B cell (primary cell): Measurements from ENCODE around the gene DPYD. TPM values are rescaled to one million over a fixed set of nuclear protein-coding genes. Genes with fewer than 3 reads are reported as not detected.

Experiments
- ATAC-seq: fragments of 200-7000 bp; cut with Tn5 transposase; one replicate; pipeline ENCODE4 v1.10.0; 2021; ENCODE audit warnings: low read depth, mild to moderate bottlenecking, moderate number of reproducible peaks, moderate library complexity
- CTCF ChIA-PET: fragments of 350-600 bp; sonication (Branson Sonifier 250); formaldehyde crosslinking; loops from one replicate; lab custom pipeline; 2021; ENCODE audit warnings: antibody characterized with exemption, inconsistent platforms; lab: Charles Lee
- POLR2A ChIA-PET: fragments of 350-600 bp; sonication (Branson Sonifier 250); formaldehyde crosslinking; loops from one replicate; lab custom pipeline; 2021; ENCODE audit warnings: antibody characterized with exemption; lab: Charles Lee
- DNase-seq: peaks from one replicate; pipeline ENCODE4 v3.0.0; 2013
- H2AFZ ChIP-seq: 2 replicates; pipeline ENCODE4 v1.6.1; 2012; ENCODE audit warnings: mild to moderate bottlenecking, low read depth, low read length; ENCODE audit not compliant: insufficient read depth, poor library complexity, severe bottlenecking
- H3K27ac ChIP-seq, 2 donors: 1 replicate in 1 of 2; 2 replicates in 1 of 2; pipeline ENCODE4 v1.5.1; 2012 to 2013; ENCODE audit warnings: low read length in 2 of 2, mild to moderate bottlenecking in 2 of 2, moderate library complexity in 1 of 2
- H3K27me3 ChIP-seq, 4 experiments: fragments of 200-600 bp in 1 of 4; sonication (generic) in 1 of 4; replicated peaks in 1 of 4; 1 replicate in 2 of 4; 2 replicates in 2 of 4; pipeline versions ENCODE4 v1.6.1 to v1.7.0; 2013 to 2016; ENCODE audit warnings: low read length in 3 of 4, mild to moderate bottlenecking in 2 of 4, mixed read lengths in 1 of 4, moderate library complexity in 1 of 4; ENCODE audit not compliant: insufficient read depth in 4 of 4, control insufficient read depth in 3 of 4; ENCODE audit errors: control extremely low read depth in 1 of 4
- H3K36me3 ChIP-seq, 2 experiments: replicated peaks in 1 of 2; 1 replicate in 1 of 2; 2 replicates in 1 of 2; pipeline versions ENCODE4 v1.6.1 to v1.7.1; 2013; ENCODE audit warnings: low read length in 1 of 2; ENCODE audit not compliant: insufficient read depth in 2 of 2, control insufficient read depth in 1 of 2; ENCODE audit errors: control extremely low read depth in 1 of 2, extremely low read depth in 1 of 2
- H3K4me1 ChIP-seq, 2 donors: fragments of 200-600 bp in 1 of 2; sonication (generic) in 1 of 2; 1 replicate in 1 of 2; 2 replicates in 1 of 2; pipeline versions ENCODE4 v1.5.1 to v1.6.1; 2013 to 2017; ENCODE audit warnings: low read length in 2 of 2; ENCODE audit not compliant: control insufficient read depth in 2 of 2, insufficient read depth in 2 of 2
- H3K4me2 ChIP-seq: replicated peaks from 2 replicates; pipeline ENCODE3; 2012; ENCODE audit warnings: mild to moderate bottlenecking, low read depth, low read length; ENCODE audit not compliant: poor library complexity, severe bottlenecking
- H3K4me3 ChIP-seq, 5 experiments: fragments of 200-600 bp in 1 of 5; sonication (generic) in 1 of 5; 1 replicate in 3 of 5; 2 replicates in 2 of 5; pipeline versions ENCODE4 v1.5.1 to v1.7.0; 2011 to 2016; ENCODE audit warnings: low read length in 4 of 5, mild to moderate bottlenecking in 4 of 5, low read depth in 2 of 5, control low read depth in 1 of 5, moderate library complexity in 1 of 5; ENCODE audit not compliant: insufficient read depth in 1 of 5; ENCODE audit errors: control extremely low read depth in 1 of 5, extremely low read depth in 1 of 5
- H3K79me2 ChIP-seq: fragments of 200-600 bp; sonication (generic); one replicate; pipeline ENCODE4 v1.6.0; 2016; ENCODE audit warnings: low read length; ENCODE audit not compliant: control insufficient read depth, insufficient read depth
- H3K9ac ChIP-seq: fragments of 200-600 bp; sonication (generic); 2 replicates; pipeline ENCODE4 v1.6.1; 2017; ENCODE audit warnings: mild to moderate bottlenecking, low read length, moderate library complexity
- H3K9me3 ChIP-seq, 3 donors: one replicate each; pipeline versions ENCODE4 v1.6.1 to v1.7.1; 2013; ENCODE audit warnings: low read length in 2 of 3; ENCODE audit not compliant: control insufficient read depth in 2 of 3, insufficient read depth in 1 of 3; ENCODE audit errors: control extremely low read depth in 1 of 3
- H4K20me1 ChIP-seq: 2 replicates; pipeline ENCODE4 v1.6.0; 2012; ENCODE audit warnings: mild to moderate bottlenecking, low read length; ENCODE audit not compliant: insufficient read depth, control insufficient read depth, poor library complexity, severe bottlenecking
- H3K27ac Mint-ChIP-seq: one replicate; pipeline ENCODE4 v1.8.0; 2021; ENCODE audit warnings: mixed read lengths
- H3K27me3 Mint-ChIP-seq: one replicate; pipeline ENCODE4 v1.8.0; 2021; ENCODE audit warnings: mixed read lengths
- H3K4me1 Mint-ChIP-seq: one replicate; pipeline ENCODE4 v1.8.0; 2021; ENCODE audit warnings: mixed read lengths
- H3K4me3 Mint-ChIP-seq: one replicate; pipeline ENCODE4 v1.8.0; 2021; ENCODE audit warnings: mixed read lengths
- H3K9me3 Mint-ChIP-seq: one replicate; pipeline ENCODE4 v1.8.0; 2022; ENCODE audit warnings: mixed read lengths; ENCODE audit not compliant: insufficient read depth
- EZH2 ChIP-seq: IDR thresholded peaks from 2 replicates; pipeline ENCODE4 v1.6.1; 2012; ENCODE audit warnings: borderline replicate concordance, low read depth, mild to moderate bottlenecking, moderate library complexity, low read length; ENCODE audit not compliant: insufficient read depth, poor library complexity, severe bottlenecking
- WGBS: methylation state at CpG from one replicate; pipeline ENCODE4 v1.1.5; 2013; ENCODE audit warnings: missing lambda C conversion rate; ENCODE audit not compliant: insufficient coverage; 5-methylcytosine and 5-hydroxymethylcytosine counted together
- intact Hi-C: fragments of 100-400 bp; cut with micrococcal nuclease; formaldehyde crosslinking; loops from one replicate; pipeline ENCODE4 v1.10.0; 2022
- polyA plus RNA-seq: library from polyadenylated mRNA; depleted of rRNA; stranded (reverse); fragments of >200 nt; gene quantifications from 2 replicates; pipeline ENCODE4 v1.2.3, GENCODE V29; 2012
- total RNA-seq, 2 donors: library from RNA; stranded (reverse); fragments of 120-200 nt in 1 of 2; gene quantifications; 1 replicate in 1 of 2; 2 replicates in 1 of 2; pipeline versions ENCODE4 v1.2.3 to v1.2.4, GENCODE V29; 2013 to 2022
- TF ChIP-seq, protein P1 (sequence below): fragments of 200-600 bp; IDR thresholded peaks from one replicate; pipeline ENCODE4 v1.8.0; 2022; ENCODE audit warnings: antibody characterized with exemption, mild to moderate bottlenecking

The DPYD gene
- total and polyA plus RNA-seq, 2 donors (not counting 1 experiment from before 2014, with no cell fraction given): 4.2 to 19.0 TPM

- DNase-seq: no peak
- H3K4me3 Mint-ChIP-seq: no peak overlapping the region
- TF ChIP-seq, protein P1, sequence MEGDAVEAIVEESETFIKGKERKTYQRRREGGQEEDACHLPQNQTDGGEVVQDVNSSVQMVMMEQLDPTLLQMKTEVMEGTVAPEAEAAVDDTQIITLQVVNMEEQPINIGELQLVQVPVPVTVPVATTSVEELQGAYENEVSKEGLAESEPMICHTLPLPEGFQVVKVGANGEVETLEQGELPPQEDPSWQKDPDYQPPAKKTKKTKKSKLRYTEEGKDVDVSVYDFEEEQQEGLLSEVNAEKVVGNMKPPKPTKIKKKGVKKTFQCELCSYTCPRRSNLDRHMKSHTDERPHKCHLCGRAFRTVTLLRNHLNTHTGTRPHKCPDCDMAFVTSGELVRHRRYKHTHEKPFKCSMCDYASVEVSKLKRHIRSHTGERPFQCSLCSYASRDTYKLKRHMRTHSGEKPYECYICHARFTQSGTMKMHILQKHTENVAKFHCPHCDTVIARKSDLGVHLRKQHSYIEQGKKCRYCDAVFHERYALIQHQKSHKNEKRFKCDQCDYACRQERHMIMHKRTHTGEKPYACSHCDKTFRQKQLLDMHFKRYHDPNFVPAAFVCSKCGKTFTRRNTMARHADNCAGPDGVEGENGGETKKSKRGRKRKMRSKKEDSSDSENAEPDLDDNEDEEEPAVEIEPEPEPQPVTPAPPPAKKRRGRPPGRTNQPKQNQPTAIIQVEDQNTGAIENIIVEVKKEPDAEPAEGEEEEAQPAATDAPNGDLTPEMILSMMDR: no peak
- no peak for TF ChIP-seq EZH2
- H2AFZ ChIP-seq: no peak overlapping the region
- no peak overlapping the region for H3K27ac ChIP-seq
- H3K4me2 ChIP-seq: no peak overlapping the region
- H3K79me2 ChIP-seq: no peaks in the 10 kb centered on the region
- intact Hi-C loops: no loop called here
- no peaks in the 10 kb centered on the region for H3K9me3 Mint-ChIP-seq
- ChIA-PET CTCF (no interaction called here), POLR2A (no interaction called here)
- ATAC-seq: no peak
- no peaks in the 10 kb centered on the region for H3K9me3 ChIP-seq
- no peaks in the 10 kb centered on the region for H3K4me1 Mint-ChIP-seq
- H3K27ac Mint-ChIP-seq: no peak overlapping the region
- H3K4me3 ChIP-seq: no peak overlapping the region
- 91% methylated on average over 1 of the region's 6 CpGs for WGBS
- no peaks in the 10 kb centered on the region for H3K36me3 ChIP-seq
- H3K9ac ChIP-seq: no peak overlapping the region
- no peaks in the 10 kb centered on the region for H4K20me1 ChIP-seq
- no peaks in the 10 kb centered on the region for H3K4me1 ChIP-seq
- no peaks in the 10 kb centered on the region for H3K27me3 Mint-ChIP-seq
- no peaks in the 10 kb centered on the region for H3K27me3 ChIP-seq
Measured at GRCh38 chr1:97730271-97730670, 190.6 kb downstream of the DPYD start.

DNA sequence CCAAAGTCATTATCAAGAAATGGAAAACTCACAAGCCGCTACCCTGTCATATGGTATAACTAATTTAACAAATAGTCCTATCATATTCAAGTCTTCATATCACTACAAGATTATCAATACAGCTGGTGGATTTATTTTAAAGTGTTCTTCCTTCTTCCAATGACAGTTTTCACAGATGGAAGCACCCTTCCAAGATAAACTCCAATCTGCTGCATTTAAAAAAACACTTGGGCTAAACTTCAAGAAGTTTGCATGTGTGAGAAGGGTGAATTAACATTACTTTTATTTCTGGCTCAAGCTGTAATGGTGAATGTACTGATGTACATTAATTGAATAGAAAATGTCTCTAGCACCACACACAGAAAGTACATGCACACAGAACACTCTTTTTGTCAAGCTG lies 192.4 kb downstream of the DPYD start:
- Histone ChIP-seq H3K4me1 (no peaks in the 10 kb centered on the region), H3K9ac (no peak overlapping the region), H3K27me3 (no peaks in the 10 kb centered on the region), H3K27ac (no peak overlapping the region), H3K79me2 (no peaks in the 10 kb centered on the region), H3K4me2 (no peak overlapping the region), H4K20me1 (no peaks in the 10 kb centered on the region), H2AFZ (no peak overlapping the region), H3K36me3 (no peaks in the 10 kb centered on the region), H3K4me3 (no peak overlapping the region), H3K9me3 (peaks cover 0 to 4% (median 0%) of the 10 kb centered on the region in 3 donors)
- H3K27me3 Mint-ChIP-seq: no peaks in the 10 kb centered on the region
- CTCF ChIA-PET: no interaction called here
- WGBS: no CpG with 5 or more reads among the region's 1 CpG
- TF ChIP-seq, protein P1: no peak
- TF ChIP-seq EZH2: no peak
- no peak for ATAC-seq
- H3K9me3 Mint-ChIP-seq: peaks cover 5% of the 10 kb centered on the region
- no peaks in the 10 kb centered on the region for H3K4me1 Mint-ChIP-seq
- POLR2A ChIA-PET: no interaction called here
- H3K27ac Mint-ChIP-seq: no peak overlapping the region
- intact Hi-C loops: no loop called here
- H3K4me3 Mint-ChIP-seq: no peak overlapping the region
- no peak for DNase-seq
